HG03460 (cell line): ENCODE data around the gene ERBB2.

ENCODE experiments used
- ATAC-seq: cut with Tn5 transposase; IDR thresholded peaks from one replicate; pipeline ENCODE4 v1.9.1; 2021; ENCODE audit not compliant: unreplicated experiment

Gene ERBB2

DNA sequence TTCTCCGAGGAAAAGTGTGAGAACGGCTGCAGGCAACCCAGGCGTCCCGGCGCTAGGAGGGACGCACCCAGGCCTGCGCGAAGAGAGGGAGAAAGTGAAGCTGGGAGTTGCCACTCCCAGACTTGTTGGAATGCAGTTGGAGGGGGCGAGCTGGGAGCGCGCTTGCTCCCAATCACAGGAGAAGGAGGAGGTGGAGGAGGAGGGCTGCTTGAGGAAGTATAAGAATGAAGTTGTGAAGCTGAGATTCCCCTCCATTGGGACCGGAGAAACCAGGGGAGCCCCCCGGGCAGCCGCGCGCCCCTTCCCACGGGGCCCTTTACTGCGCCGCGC is at the start of gene ERBB2:
ERBB2 (plus strand) TSS at position 247 of the 330 bp plus-strand sequence. CDS start 175 bp downstream, outside the sequence.
- no peak for ATAC-seq

DNA sequence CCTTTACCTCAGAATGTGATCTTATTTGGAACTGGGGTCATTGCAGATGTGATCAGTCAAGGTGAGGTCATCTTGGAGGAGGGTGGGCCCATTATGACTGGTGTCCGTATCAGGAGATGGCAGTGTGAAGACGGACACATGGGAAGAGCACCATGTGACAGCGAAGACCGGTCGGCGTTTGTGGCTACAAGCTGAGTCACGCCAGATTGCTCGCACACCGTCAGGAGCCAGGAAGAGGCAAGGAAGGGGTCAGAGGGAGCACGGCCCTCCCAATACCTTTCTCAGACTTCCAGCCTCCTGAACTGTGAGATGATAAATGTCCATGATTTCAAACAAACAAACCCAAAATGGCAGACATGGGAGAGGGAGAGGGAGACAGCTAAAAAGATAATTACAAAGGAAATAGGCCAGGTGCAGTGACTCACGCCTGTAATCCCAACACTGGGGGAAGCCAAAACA is 49.7 kb upstream of the ERBB2 start:
- ATAC-seq = no peak

DNA sequence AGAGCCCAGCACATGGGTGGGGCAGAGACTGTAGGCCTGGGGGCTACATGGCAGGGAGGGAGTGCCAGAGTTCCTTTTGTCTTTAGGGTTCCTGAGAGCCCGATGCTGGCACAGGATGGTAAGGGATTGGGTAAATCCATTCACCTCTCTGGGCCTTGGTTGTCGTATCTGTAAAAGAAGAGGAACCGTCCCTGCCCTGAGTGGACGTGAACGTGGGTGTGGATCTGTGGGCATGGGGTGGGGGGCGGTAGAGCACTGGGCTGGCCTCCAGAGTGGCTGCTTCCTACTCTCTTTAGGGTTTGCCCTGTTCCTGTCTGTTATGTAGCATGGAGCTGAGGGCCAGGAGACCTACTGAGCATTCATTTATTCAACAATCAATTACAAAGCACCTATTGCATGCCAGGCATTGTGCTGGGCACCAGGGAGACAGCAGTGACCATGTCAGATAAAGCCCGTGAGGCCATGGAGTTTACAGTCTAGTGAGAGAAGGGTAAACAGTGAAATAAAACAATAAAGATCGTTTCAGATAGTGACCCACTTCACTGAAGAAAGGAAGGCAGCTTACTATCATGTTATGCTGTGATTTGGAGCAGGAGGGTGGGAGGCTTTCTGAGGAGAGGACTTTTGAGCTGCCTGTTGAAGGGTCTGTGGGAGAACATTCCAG is 47.8 kb upstream of the ERBB2 start:
- no peak for ATAC-seq

DNA sequence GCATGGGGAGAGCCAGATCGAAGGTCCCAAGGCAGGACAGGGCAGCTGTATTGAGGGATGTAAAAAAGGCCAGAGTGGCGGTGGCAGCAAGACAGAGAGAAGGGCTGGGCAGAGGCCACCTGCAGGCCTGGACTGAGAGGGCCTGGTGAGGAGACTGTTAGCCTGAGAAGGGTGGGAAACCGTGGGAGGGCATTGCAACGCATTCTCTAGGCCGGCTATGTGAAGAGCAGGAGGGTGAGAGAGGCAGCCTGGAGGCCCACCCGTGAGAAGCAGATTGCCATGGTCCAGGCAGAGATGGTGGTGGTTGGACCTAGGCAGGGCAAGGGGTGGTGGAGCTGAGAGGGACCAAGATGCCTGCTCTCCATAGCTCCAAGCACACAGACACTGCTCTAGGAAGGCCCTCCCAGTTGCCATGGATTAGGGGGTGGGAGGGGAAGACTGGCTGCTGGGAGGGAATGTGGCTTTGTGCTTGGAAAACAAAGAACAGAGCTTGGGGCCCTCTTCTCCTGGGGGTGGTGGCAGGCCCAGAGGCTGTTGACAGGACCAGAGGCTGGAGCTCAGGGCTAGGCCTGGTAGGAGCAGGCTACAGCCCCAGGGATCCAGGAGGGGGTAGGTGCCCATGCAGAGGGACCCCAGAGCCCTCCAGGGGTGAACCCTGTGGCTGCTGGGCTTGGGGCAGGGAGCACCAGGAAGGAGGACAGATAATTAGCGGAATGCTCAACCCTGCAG is 47.1 kb upstream of the ERBB2 start:
- no peak for ATAC-seq

DNA sequence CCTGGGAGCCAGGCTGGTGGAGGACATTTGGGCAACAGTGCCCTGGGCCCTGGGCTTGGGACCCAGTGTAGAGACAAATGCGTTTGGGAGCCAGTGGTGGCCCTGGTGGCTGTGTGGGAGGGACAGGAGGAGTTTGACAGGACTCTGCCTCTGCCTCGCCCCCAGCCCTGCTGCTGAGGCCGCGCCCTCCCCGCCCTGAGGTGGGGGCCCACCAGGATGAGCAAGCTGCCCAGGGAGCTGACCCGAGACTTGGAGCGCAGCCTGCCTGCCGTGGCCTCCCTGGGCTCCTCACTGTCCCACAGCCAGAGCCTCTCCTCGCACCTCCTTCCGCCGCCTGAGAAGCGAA is 46.6 kb upstream of the ERBB2 start:
- no peak for ATAC-seq

DNA sequence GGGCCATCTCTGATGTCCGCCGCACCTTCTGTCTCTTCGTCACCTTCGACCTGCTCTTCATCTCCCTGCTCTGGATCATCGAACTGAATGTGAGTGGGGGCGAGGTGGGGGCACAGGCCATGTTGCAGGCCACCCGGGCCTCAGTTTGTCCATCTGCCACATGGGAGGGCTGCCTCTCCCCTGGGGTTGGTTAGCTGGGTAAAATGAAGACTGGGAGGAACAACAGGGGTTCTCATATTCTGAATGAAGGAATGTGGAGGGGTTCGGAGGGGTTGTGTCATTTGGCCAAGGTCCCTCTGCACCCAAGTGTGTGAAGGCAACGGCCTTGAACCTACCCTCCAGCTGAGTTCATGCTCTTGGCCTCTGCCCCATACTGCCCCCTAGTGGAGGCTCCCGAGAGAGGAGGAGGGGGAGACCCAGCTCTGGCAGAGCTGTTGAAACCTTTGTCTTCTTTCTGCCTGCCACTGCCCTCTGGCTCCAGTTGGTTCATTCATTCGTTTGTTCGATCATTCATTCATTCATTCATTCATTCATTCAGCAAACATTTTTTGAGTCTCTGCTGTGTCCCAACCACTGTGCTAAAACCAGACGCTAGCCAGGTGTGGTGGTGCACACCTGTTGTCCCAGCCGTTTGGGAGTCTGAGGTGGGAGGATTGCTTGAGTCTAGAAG is 46.1 kb upstream of the ERBB2 start:
- ATAC-seq = no peak

DNA sequence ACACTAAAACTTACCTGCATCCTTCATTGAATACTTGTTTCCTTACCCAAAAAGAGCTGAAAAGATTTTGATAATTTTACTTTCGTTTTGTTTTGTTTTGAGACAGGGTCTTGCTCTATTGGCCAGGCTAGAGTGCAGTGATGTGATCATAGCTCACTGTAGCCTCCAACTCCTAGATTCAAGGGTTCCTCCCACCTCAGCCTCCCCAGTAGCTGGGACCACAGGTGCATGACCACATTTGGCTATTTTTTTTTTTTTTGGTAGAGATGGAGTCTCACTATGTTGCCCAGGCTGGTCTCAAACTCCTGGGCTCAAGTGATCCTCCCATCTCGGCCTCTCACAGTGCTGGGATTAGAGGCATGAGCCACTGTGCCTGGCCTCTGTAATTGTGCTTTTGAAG is 44.8 kb upstream of the ERBB2 start:
- no peak for ATAC-seq

DNA sequence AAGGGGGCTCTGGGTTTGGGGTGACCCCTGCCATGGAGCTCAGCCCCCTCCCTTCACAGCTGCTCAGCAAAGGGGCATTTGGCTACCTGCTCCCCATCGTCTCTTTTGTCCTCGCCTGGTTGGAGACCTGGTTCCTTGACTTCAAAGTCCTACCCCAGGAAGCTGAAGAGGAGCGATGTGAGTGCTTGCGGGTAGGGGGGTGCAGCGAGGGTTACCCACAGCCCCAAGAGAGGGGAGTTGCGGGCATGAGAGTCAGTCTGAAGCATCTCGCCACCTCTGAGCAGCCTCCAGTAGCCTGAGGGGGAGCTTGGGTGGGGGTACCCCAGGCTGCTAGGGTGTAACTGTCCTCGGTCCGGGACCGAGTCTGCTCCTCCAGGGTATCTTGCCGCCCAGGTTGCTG is 41.5 kb upstream of the ERBB2 start:
- no peak for ATAC-seq

DNA sequence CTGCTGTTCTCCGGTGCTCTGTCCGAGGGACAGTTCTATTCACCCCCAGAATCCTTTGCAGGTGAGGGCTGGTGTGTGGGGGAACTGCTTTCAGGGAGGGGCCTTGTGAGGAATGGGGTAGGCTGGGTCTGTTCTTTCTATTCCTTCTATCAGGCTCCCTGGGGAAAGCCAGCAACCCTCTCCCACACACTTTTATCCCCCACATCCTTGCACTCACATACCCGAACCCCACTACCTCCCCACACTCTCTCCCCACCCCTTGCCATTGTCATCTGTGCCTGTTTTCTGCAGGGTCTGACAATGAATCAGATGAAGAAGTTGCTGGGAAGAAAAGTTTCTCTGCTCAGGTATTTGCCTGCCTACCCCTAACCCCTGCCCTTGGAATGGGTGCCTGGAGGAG is 41.1 kb upstream of the ERBB2 start:
- no peak for ATAC-seq

DNA sequence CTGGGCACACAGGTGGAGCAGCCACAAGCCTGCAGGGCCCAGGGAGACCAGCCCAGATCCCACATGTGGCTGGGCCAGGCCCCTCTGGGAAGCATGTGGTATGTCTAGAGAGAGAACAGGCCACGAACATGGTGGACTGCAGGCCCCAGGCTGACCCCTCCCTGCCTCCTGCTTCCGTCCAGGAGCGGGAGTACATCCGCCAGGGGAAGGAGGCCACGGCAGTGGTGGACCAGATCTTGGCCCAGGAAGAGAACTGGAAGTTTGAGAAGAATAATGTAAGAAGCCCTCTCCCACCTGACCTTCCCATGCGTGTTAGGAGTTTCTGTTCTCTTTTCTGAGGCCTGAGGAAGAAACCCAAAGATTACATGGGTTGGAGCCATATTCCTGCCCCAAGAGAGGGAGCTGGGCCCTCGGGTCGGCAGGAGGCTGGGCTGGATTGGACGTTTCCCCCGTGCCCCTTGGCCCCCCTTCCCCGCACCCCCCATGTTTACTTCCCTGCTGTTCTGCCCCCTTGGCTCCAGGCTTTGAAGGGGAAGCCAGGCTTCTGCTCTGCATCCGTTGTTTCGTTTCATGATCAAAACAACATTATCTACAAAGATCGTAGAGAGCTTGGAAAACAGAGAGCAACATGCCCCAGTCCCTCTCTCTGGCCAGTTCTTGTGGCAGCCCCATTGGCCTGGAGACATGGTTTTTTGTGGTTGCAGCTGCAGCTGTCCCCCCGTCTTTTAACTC is 40.4 kb upstream of the ERBB2 start:
- no peak for ATAC-seq

DNA sequence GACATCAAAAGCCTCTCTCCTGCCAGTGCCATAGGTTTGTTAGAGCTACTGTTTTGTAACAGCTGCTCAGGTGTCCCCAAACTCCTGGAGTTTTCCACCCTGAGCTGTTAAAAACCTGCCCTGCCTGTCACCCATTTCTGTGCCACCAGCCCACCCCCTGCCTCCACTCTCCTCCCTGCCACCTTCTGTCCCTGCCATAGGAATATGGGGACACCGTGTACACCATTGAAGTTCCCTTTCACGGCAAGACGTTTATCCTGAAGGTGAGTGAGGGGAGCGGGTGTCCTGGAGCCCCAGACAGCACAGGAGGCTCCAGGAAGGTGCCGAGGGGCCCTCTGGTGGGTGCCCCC is 39.9 kb upstream of the ERBB2 start:
- ATAC-seq = no peak

DNA sequence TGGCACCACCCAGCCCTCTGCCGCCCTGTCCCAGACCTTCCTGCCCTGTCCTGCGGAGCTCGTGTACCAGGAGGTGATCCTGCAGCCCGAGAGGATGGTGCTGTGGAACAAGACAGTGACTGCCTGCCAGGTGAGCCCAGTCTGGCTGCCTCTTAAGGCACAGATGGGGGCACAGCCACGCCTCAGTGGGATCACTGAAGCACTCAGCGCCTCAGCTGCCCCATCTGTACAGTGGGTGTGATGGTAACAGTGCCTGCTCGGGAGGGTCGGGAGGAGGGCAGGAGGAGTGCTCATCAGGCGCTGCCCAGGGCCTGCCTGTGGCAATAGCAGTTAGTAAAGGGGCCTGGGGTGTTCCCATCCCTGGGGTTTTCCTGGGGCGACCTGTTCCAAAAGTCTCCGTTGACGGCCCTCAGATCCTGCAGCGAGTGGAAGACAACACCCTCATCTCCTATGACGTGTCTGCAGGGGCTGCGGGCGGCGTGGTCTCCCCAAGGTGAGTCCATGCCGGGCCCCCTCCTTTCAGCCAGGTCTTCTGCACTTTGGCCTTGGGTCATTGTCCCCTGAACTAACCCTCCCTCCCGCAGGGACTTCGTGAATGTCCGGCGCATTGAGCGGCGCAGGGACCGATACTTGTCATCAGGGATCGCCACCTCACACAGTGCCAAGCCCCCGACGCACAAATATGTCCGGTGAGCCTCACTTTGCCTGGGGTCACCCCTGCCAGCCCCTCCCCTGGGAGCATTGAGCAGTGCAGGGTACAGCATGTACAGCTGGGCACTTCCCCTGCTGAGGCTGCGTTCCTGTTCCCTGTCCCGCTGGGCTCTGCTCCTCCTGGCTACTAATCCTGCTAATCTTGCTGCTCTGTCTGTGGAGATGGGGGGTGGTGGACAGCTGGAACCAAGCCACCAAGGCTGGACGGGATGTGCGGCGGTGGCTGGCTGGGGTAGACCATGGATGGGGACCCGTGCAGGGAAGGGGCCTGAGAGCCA is 39.2 kb upstream of the ERBB2 start:
- no peak for ATAC-seq

DNA sequence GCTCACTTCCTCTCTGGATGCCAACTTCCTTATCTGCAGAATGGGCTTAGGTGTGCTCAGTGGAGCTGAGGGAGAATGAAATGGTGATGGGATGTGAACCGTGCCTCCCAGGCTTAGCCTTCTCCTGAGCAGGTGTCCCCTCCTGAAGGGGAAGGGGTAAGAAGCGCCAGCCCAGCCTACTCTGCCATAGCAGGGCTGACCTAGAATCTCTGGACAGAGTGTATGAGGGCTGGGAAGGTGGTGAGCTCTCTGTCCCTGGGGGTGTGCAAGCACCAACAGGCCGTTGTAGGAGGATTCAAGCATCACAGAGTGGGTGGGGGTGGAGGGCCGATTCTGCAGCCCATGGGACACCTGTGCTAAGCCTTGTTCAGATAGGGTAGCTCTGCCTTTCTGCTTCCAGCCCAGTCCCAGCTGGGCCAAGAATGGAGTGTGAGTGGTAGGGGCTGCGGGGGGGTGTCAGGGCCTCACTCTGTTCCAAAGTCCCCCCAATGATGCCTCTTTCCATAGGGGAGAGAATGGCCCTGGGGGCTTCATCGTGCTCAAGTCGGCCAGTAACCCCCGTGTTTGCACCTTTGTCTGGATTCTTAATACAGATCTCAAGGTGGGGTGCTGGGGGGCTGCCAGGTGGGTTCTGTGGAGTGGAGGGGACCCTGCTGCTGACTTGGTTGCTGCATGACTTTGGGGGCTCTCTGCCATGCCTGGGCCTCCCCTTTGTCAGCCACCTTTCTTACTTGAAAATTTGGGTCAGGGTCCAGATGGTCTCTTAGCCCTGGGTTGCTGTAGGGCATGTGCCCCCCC is 37.9 kb upstream of the ERBB2 start:
- ATAC-seq = no peak

DNA sequence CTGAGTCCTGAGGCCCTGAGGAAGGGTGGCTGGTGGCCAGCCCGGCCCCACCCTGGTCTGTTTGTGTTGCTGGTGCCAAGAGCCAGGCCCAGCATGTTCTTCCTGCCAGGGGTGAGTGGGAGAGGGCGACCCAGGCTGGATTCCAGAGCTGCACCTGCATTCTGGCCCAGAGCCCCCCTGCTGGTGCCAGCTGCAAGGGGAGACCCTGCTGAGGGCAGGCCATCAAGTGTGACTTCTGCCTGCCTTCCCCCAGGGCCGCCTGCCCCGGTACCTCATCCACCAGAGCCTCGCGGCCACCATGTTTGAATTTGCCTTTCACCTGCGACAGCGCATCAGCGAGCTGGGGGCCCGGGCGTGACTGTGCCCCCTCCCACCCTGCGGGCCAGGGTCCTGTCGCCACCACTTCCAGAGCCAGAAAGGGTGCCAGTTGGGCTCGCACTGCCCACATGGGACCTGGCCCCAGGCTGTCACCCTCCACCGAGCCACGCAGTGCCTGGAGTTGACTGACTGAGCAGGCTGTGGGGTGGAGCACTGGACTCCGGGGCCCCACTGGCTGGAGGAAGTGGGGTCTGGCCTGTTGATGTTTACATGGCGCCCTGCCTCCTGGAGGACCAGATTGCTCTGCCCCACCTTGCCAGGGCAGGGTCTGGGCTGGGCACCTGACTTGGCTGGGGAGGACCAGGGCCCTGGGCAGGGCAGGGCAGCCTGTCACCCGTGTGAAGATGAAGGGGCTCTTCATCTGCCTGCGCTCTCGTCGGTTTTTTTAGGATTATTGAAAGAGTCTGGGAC is 37.1 kb upstream of the ERBB2 start:
- no peak for ATAC-seq

DNA sequence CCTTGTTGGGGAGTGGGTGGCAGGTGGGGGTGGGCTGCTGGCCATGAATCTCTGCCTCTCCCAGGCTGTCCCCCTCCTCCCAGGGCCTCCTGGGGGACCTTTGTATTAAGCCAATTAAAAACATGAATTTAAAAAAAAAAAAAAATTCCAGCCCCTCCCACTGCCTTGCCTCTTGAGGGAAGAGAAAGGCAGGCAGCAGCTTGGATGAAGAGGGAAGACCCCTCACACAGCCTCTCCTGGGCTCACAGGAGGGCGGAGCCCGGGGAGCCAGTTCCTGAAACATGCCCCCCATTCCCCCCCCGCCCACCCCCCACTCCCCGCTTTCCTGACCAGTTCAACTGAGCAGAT is 36.5 kb upstream of the ERBB2 start:
- ATAC-seq = no peak

DNA sequence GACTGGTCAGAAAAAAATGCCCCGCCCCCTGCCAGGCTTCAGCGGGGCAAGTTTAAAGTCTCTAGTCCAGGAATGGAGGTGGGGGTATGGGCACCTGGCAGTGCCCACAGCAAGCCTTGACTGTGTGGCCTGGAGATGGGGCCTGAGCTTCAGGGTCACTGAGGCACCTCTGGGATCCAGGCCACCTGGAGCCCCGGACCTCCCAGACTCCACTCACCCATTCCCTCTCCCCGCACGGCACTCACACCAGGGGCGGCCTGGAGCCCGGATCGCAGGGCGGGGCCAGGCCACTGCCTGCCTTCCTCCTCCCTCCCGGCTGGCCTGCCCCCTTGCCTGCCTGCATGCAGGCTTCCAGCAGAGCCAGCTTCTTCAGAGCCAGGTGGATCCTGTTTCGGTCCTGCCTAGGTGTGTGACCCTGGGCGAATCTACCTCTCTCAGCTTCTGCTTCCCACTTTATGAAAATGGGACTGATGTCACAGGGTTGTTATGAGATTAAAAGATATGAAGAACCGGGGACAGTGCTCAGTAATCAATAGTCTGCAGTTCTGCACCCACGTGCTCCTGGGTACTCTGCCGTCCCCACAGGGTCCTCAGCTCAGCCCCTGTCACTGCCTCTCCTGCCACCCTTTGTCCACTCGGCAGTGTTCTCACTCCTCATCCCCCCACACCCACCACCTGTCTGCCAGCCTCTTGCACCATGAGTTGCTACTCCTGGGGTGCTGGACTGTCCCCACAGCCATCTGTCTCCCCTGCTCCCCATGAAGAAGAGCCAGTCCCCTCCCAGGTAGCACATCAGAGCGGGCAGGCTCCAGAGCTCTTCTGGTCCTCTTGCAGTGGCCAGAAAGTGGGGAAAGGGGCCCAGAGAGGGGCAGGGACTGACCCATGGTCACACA is 35.9 kb upstream of the ERBB2 start:
- ATAC-seq = no peak

DNA sequence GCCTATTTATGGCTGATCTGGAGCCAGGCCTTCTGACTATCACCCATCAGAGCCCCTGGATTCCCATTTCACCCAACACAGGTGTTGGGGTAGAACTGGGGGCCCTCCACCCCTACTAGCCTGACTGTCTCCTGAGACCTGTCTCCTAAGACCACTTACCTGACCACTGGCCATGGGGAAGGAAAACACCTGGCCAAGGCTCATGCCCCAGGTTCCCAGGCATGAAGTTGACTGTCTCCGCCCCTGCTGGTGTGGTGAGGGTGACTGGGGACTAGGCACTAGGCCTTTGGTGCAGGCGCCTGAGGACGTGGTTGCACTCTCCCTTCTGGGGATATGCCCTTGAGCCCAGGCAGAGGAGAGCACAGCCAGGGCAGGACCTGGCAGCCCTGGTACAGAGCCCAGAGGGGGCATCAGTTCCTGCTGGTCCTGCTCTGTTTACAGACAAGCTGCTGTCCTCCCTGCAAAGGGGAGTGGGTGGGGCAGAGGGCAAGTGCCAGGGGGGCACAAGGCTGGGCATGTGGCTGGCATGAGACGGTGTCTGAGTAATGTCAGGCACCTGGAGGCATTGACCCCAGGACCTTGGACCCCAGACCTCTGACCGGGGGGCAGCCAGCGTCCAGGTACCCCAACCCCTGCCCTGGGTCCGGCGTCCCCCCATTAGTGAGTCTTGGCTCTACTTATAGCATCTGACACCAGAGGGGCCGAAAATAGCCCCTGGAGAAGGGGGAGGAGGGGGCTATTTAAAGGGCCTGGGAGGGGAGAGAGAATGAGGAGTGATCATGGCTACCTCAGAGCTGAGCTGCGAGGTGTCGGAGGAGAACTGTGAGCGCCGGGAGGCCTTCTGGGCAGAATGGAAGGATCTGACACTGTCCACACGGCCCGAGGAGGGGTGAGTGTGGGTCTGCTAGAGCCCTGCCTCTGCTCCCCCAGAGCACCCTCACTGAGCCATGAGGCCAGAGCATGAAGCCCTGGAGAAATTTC is 35.0 kb upstream of the ERBB2 start, which contains the start of gene TCAP:
TCAP (plus strand) TSS at position 769 of the 981 bp plus-strand sequence; CDS start at position 780, 11 bp downstream.
- ATAC-seq = no peak
